ENCODE data around the gene C11orf42. TPM values are rescaled to one million over a fixed set of nuclear protein-coding genes. Genes with fewer than 3 reads are reported as not detected.

The C11orf42 gene
- total RNA-seq, 4 donors from 2014 or later = not detected

GRCh38 chr11:6253197-6253596 lies 47.8 kb downstream of the C11orf42 start:
- Histone ChIP-seq H3K36me3 (no peaks in the 10 kb centered on the region), H3K27me3 (peaks cover 0 to 18% (median 4%) of the 10 kb centered on the region in 4 donors), H3K4me3 (no peak overlapping the region), H3K27ac (replicated peaks in 1 of 4) (no peak overlapping the region), H3K9me3 (no peaks in the 10 kb centered on the region), H3K4me1 (peaks cover 5 to 10% (median 7%) of the 10 kb centered on the region in 4 donors)
- DNase-seq (ENCODE audit: extremely low spot score) = no peak
- intact Hi-C loops (cut with DNase I) = loop anchor here (5.0 kb wide), 1 partner anchor 64 kb away; no protein-coding TSS in a partner anchor
- WGBS = 92% methylated on average over 1 of the region's 1 CpG
- TF ChIP-seq, protein P1, sequence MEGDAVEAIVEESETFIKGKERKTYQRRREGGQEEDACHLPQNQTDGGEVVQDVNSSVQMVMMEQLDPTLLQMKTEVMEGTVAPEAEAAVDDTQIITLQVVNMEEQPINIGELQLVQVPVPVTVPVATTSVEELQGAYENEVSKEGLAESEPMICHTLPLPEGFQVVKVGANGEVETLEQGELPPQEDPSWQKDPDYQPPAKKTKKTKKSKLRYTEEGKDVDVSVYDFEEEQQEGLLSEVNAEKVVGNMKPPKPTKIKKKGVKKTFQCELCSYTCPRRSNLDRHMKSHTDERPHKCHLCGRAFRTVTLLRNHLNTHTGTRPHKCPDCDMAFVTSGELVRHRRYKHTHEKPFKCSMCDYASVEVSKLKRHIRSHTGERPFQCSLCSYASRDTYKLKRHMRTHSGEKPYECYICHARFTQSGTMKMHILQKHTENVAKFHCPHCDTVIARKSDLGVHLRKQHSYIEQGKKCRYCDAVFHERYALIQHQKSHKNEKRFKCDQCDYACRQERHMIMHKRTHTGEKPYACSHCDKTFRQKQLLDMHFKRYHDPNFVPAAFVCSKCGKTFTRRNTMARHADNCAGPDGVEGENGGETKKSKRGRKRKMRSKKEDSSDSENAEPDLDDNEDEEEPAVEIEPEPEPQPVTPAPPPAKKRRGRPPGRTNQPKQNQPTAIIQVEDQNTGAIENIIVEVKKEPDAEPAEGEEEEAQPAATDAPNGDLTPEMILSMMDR (IDR thresholded peaks at IDR 0.05) = no peak
- TF ChIP-seq POLR2A (IDR thresholded peaks at IDR 0.05; ENCODE audit: low read depth) (no peak), EP300 (IDR thresholded peaks at IDR 0.05) (no peak)

GRCh38 chr11:6258141-6258540 lies 52.8 kb downstream of the C11orf42 start:
- DNase-seq (ENCODE audit: extremely low spot score) = no peak
- 88% methylated on average over 3 of the region's 3 CpGs for WGBS
- Histone ChIP-seq H3K4me3 (no peak overlapping the region), H3K9me3 (no peaks in the 10 kb centered on the region), H3K27ac (replicated peaks in 1 of 4) (no peak overlapping the region), H3K36me3 (no peaks in the 10 kb centered on the region), H3K4me1 (peaks cover 15 to 20% (median 18%) of the 10 kb centered on the region in 4 donors), H3K27me3 (peaks cover 0 to 47% (median 25%) of the 10 kb centered on the region in 4 donors)
- no peak for TF ChIP-seq POLR2A (IDR thresholded peaks at IDR 0.05; ENCODE audit: low read depth)
- TF ChIP-seq, protein P1 (IDR thresholded peaks at IDR 0.05) = no peak
- no peak for TF ChIP-seq POLR2AphosphoS5 (IDR thresholded peaks at IDR 0.05)
- TF ChIP-seq EP300 (IDR thresholded peaks at IDR 0.05) = no peak
- intact Hi-C loops (cut with DNase I) = no loop called here

GRCh38 chr11:6258571-6259081 lies 53.3 kb downstream of the C11orf42 start:
- peaks cover 0 to 47% (median 25%) of the 10 kb centered on the region in 4 donors for H3K27me3 ChIP-seq
- no peaks in the 10 kb centered on the region for H3K36me3 ChIP-seq
- H3K4me1 ChIP-seq = peaks cover 15 to 20% (median 18%) of the 10 kb centered on the region in 4 donors
- peak overlapping the region; percentile 50 to 60 (median 53) for H3K4me3 ChIP-seq
- TF ChIP-seq, protein P1 (IDR thresholded peaks at IDR 0.05) = no peak
- no peak for TF ChIP-seq EP300 (IDR thresholded peaks at IDR 0.05)
- no peak for TF ChIP-seq POLR2A (IDR thresholded peaks at IDR 0.05; ENCODE audit: low read depth)
- 15% methylated on average over 16 of the region's 16 CpGs for WGBS
- no peak overlapping the region for H3K27ac ChIP-seq (replicated peaks in 1 of 4)
- H3K9me3 ChIP-seq = no peaks in the 10 kb centered on the region
- intact Hi-C loops (cut with DNase I) = no loop called here
- no peak for DNase-seq (ENCODE audit: extremely low spot score)

DNA sequence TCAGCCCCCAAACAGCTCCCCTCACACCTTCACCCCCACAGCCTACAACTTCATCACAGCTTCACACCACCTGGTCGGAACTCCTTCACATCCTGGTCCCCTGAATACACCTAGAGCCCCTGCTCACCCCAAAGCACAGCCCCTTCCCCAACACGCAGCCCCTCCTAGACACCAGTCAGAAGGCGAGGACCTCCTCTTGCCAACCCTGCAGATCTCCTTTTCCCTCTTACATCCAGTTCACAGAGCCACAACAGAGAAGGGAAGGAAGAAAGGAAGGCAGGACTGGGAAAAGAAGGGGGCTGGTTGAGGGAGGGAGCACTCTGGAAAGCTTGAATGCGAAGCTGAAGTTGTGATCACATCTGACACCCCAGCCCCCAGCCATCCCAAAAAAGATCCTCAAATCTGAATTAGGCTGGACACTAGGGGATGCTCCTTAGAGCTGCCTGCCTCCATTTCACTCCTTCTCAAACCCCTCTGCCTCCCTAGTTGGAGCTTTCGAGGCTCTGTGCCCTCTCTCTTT lies 54.9 kb downstream of the C11orf42 start:
- peak overlapping the region in 2 of 4 donors; percentile 50 to 60 for H3K4me3 ChIP-seq
- DNase-seq (ENCODE audit: extremely low spot score) = no peak
- no peak for TF ChIP-seq EP300 (IDR thresholded peaks at IDR 0.05)
- no peak for TF ChIP-seq POLR2AphosphoS5 (IDR thresholded peaks at IDR 0.05)
- TF ChIP-seq, protein P1 (IDR thresholded peaks at IDR 0.05) = no peak
- no peak for TF ChIP-seq POLR2A (IDR thresholded peaks at IDR 0.05; ENCODE audit: low read depth)
- intact Hi-C loops (cut with DNase I) = no loop called here
- no peak overlapping the region for H3K27ac ChIP-seq (replicated peaks in 1 of 4)
- H3K36me3 ChIP-seq = no peaks in the 10 kb centered on the region
- peaks cover 0 to 47% (median 25%) of the 10 kb centered on the region in 4 donors for H3K27me3 ChIP-seq
- no peaks in the 10 kb centered on the region for H3K9me3 ChIP-seq
- peaks cover 15 to 20% (median 18%) of the 10 kb centered on the region in 4 donors for H3K4me1 ChIP-seq
- 51% methylated on average over 4 of the region's 5 CpGs for WGBS

Other genes starting within 250 kb of the C11orf42 start
- gene OR56A5, start 237.1 kb upstream of the C11orf42 start, total RNA-seq = not detected
- gene OR52L1, start 218.6 kb upstream of the C11orf42 start, total RNA-seq = not detected
- not detected for gene OR56A4, start 198.6 kb upstream of the C11orf42 start, total RNA-seq
- not detected for gene OR56A1, start 174.8 kb upstream of the C11orf42 start, total RNA-seq
- gene OR56B4, start 97.9 kb upstream of the C11orf42 start, total RNA-seq = not detected
- gene OR52B2, start 35.2 kb upstream of the C11orf42 start, total RNA-seq = not detected
- gene OR52W1, start 6.3 kb upstream of the C11orf42 start, total RNA-seq = not detected
- gene FHIP1B, start 29.1 kb downstream of the C11orf42 start, total RNA-seq = 10 to 100 TPM; 22.6 to 39.3 (median 30.1) TPM
- gene CNGA4, start 33.5 kb downstream of the C11orf42 start, total RNA-seq = not detected
- gene CCKBR, start 54.3 kb downstream of the C11orf42 start, total RNA-seq = not detected
- gene CAVIN3, start 114.9 kb downstream of the C11orf42 start, total RNA-seq = 100 to 1,000 TPM; 172 to 298 (median 264) TPM
- 10 to 100 TPM; 28.2 to 37.9 (median 30.8) TPM for gene SMPD1, start 184.9 kb downstream of the C11orf42 start, total RNA-seq
- 100 to 1,000 TPM in 2 of 4 donors, 10 to 100 TPM in 2; 63.1 to 166 (median 109) TPM for gene APBB1, start 213.5 kb downstream of the C11orf42 start, total RNA-seq
- 1 to 10 TPM in 1 of 4 donors, under 1 TPM in 3; 0.50 to 1.2 (median 0.69) TPM for gene HPX, start 235.4 kb downstream of the C11orf42 start, total RNA-seq